NOMO-1 treated with DMSO at 0.1 percent for 48 hours (cell line): Measurements from ENCODE around the gene LCE2C.

Experiments
- DNase-seq: peaks from one replicate; lab custom pipeline; 2025; ENCODE audit not compliant: unreplicated experiment; lab: John Stamatoyannopoulos, UW

LCE2C gene

GRCh38 chr1:152718238-152718637, 43.2 kb downstream of the LCE2C start:
- DNase-seq: no peak

- DNase-seq: no peak
Observed at GRCh38 chr1:152725261-152725660, 50.2 kb downstream of the LCE2C start.
